HCT116 (cell line): ENCODE results near the gene TMEM271. TPM values are rescaled to one million over a fixed set of nuclear protein-coding genes. Genes with fewer than 3 reads are reported as not detected.

Experiments used
- ATAC-seq: fragments of 200-7000 bp; cut with Tn5 transposase; 2 replicates; pipeline ENCODE4 v1.9.1; 2020; ENCODE audit warnings: mild to moderate bottlenecking, moderate library complexity
- BruUV-seq: library from RNA; stranded (reverse); fragments of 400-500 nt; replicated peaks from 2 replicates; lab custom pipeline; 2021; lab: Mats Ljungman, UMichigan
- CTCF ChIA-PET: fragments of 300-600 bp; sonication (Branson Sonifier 250); formaldehyde crosslinking; loops from one replicate; lab custom pipeline; 2021; ENCODE audit warnings: antibody characterized with exemption; lab: Charles Lee
- POLR2A ChIA-PET: fragments of 300-600, 350-600 bp; sonication (Branson Sonifier 250); formaldehyde crosslinking; loops from one replicate; lab custom pipeline; 2021; ENCODE audit warnings: antibody characterized with exemption; lab: Charles Lee
- RAD21 ChIA-PET, 2 experiments: fragments of 300-600 bp; sonication (Branson Sonifier 250); formaldehyde crosslinking; loops; one replicate each; lab custom pipeline; 2023; ENCODE audit warnings: low total read pairs in 2 of 2; ENCODE audit not compliant: uncharacterized antibody in 2 of 2, unreplicated experiment in 2 of 2, low non-redundant PET in 1 of 2; lab: Charles Lee
- DNase-seq: peaks from one replicate; pipeline ENCODE4 v3.0.0-alpha.2; 2010; ENCODE audit warnings: low read depth, low spot score
- H2AFZ ChIP-seq: fragments of 200-600 bp; shearing (Covaris generic), sonication (generic); 2 replicates; pipeline ENCODE4 v1.6.1; 2017; ENCODE audit warnings: low read depth, mixed run types, mixed read lengths, antibody characterized with exemption, low read length; ENCODE audit not compliant: poor library complexity, severe bottlenecking
- H3K27ac ChIP-seq: 2 replicates; pipeline ENCODE4 v1.5.1; 2012; ENCODE audit warnings: low read depth, low read length
- H3K27me3 ChIP-seq: fragments of 200-600 bp; sonication (generic); 2 replicates; pipeline ENCODE4 v1.6.1; 2016; ENCODE audit warnings: mixed run types, low read length, mixed read lengths; ENCODE audit not compliant: insufficient read depth
- H3K36me3 ChIP-seq, 2 experiments: fragments of 200-500 bp in 1 of 2; fragments of 200-600 bp in 1 of 2; sonication (Bioruptor generic) in 1 of 2; sonication (generic) in 1 of 2; 2 replicates each; pipeline versions ENCODE4 v1.5.1 to v1.6.1; 2014 to 2016; ENCODE audit warnings: low read length in 2 of 2, inconsistent platforms in 1 of 2, mixed read lengths in 1 of 2, mixed run types in 1 of 2; ENCODE audit not compliant: insufficient read depth in 2 of 2, control insufficient read depth in 1 of 2
- H3K4me1 ChIP-seq, 2 experiments: fragments of 200-600 bp in 1 of 2; sonication (generic) in 1 of 2; 2 replicates each; pipeline versions ENCODE4 v1.5.1 to v1.6.1; 2012 to 2017; ENCODE audit warnings: low read length in 2 of 2, inconsistent platforms in 1 of 2, mild to moderate bottlenecking in 1 of 2, mixed read lengths in 1 of 2, mixed run types in 1 of 2, moderate library complexity in 1 of 2; ENCODE audit not compliant: insufficient read depth in 2 of 2, control insufficient read depth in 1 of 2
- H3K4me2 ChIP-seq: fragments of 200-600 bp; sonication (generic); 2 replicates; pipeline ENCODE4 v1.6.1; 2017; ENCODE audit warnings: mixed run types, low read length, mixed read lengths
- H3K4me3 ChIP-seq, 2 experiments: fragments of 200-600 bp in 1 of 2; sonication (generic) in 1 of 2; replicated peaks in 1 of 2; 2 replicates each; pipeline ENCODE4 v1.5.1; 2011 to 2016; ENCODE audit warnings: low read length in 2 of 2, control low read depth in 1 of 2, low read depth in 1 of 2, mild to moderate bottlenecking in 1 of 2, mixed read lengths in 1 of 2, mixed run types in 1 of 2
- H3K79me2 ChIP-seq: fragments of 200-600 bp; sonication (generic); 2 replicates; pipeline ENCODE4 v1.6.1; 2017; ENCODE audit warnings: mild to moderate bottlenecking, mixed run types, low read length, moderate library complexity, mixed read lengths; ENCODE audit not compliant: insufficient read depth
- H3K9ac ChIP-seq: fragments of 200-600 bp; sonication (generic); 2 replicates; pipeline ENCODE4 v1.6.1; 2016; ENCODE audit warnings: low read length, mixed read lengths
- H3K9me2 ChIP-seq: fragments of 200-600 bp; sonication (generic), shearing (Covaris generic); 2 replicates; pipeline ENCODE4 v1.6.1; 2017; ENCODE audit warnings: mixed run types, mild to moderate bottlenecking, moderate library complexity; ENCODE audit not compliant: insufficient read depth
- H3K9me3 ChIP-seq, 2 experiments: fragments of 200-500 bp in 1 of 2; fragments of 200-600 bp in 1 of 2; sonication (Bioruptor generic) in 1 of 2; sonication (generic) in 1 of 2; 2 replicates each; pipeline ENCODE4 v1.6.1; 2014 to 2017; ENCODE audit warnings: low read length in 2 of 2, mixed read lengths in 2 of 2, inconsistent platforms in 1 of 2, low read depth in 1 of 2, mild to moderate bottlenecking in 1 of 2, mixed run types in 1 of 2, moderate library complexity in 1 of 2; ENCODE audit not compliant: control insufficient read depth in 1 of 2, insufficient read depth in 1 of 2
- H4K20me1 ChIP-seq: fragments of 200-600 bp; sonication (generic), shearing (Covaris generic); 2 replicates; pipeline ENCODE4 v1.6.1; 2017; ENCODE audit warnings: mixed run types, mild to moderate bottlenecking, moderate library complexity; ENCODE audit not compliant: insufficient read depth
- CBX3 ChIP-seq: IDR thresholded peaks from 2 replicates; pipeline ENCODE4 v1.6.1; 2012; ENCODE audit warnings: low read depth
- ELF1 ChIP-seq: IDR thresholded peaks from 2 replicates; pipeline ENCODE4 v1.6.1; 2012; ENCODE audit warnings: low read depth, borderline replicate concordance
- EZH2phosphoT487 ChIP-seq: fragments of 200-600 bp; IDR thresholded peaks from 2 replicates; pipeline ENCODE4 v1.6.1; 2018; ENCODE audit warnings: antibody characterized with exemption, borderline replicate concordance
- FOSL1 ChIP-seq: IDR thresholded peaks from 2 replicates; pipeline ENCODE4 v1.6.1; 2012; ENCODE audit warnings: low read depth
- POLR2A ChIP-seq: IDR thresholded peaks from 2 replicates; pipeline ENCODE4 v1.7.0; 2011; ENCODE audit warnings: borderline replicate concordance; ENCODE audit not compliant: insufficient read depth, insufficient read length; ENCODE audit errors: extremely low read depth
- REST ChIP-seq: IDR thresholded peaks from 2 replicates; pipeline ENCODE4 v1.6.1; 2012; ENCODE audit warnings: low read depth
- SRF ChIP-seq: IDR thresholded peaks from 2 replicates; pipeline ENCODE4 v1.6.1; 2012; ENCODE audit warnings: low read depth
- YY1 ChIP-seq: IDR thresholded peaks from 2 replicates; pipeline ENCODE4 v1.6.1; 2011; ENCODE audit warnings: low read length, low read depth, moderate library complexity, mild to moderate bottlenecking; ENCODE audit not compliant: insufficient replicate concordance; ENCODE audit errors: extremely low read depth
- ZNF274 ChIP-seq: fragments of 200-500 bp; sonication (Bioruptor generic); IDR thresholded peaks from 2 replicates; pipeline ENCODE4 v1.6.1; 2014; ENCODE audit warnings: mild to moderate bottlenecking, low read depth, low read length, inconsistent platforms
- intact Hi-C: fragments of 100-400 bp; cut with micrococcal nuclease; formaldehyde crosslinking; loops from 2 replicates; pipeline ENCODE4 v1.10.0; 2022
- total RNA-seq: library from RNA; stranded (reverse); gene quantifications from one replicate; pipeline ENCODE4 v1.2.1, GENCODE V29; 2021; ENCODE audit not compliant: unreplicated experiment
- TF ChIP-seq, protein P1 (sequence below): IDR thresholded peaks from 2 replicates; pipeline ENCODE4 v1.6.1; 2012

TMEM271 gene
- total RNA-seq, 1 experiment from 2014 or later: not detected

DNA sequence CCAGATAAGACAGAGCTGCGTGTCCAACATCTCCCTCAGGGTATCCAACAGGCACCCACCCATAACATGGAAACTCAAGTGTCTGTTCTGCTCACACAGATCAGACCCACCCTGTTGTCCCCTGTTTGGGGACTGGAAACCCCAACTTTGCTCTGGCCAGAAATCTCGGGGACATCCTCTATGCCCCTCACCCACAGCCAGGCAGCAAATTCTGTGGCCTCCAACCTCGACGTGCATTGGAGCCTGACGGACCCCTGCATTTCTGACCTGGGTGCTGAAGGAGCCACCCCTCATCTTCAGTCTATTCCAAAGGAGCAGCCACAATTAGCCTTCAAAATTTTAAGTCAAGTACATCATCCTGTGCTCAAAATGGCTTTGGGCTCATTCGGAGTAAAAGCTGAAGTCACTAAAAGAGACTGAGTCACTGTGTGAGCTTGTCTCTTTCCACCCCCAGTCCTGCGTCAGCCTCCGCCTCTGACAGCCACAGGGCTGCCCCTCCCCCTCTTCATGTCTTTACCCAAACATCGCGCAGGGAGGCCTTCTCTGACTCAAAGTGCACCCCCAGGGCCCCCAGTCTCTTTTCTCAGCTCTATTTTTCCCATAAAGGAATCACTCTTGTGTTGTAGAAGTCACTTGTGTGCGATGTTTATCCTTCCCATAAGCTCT is 24.9 kb upstream of the TMEM271 start:
- DNase-seq: no peak
- H3K27me3 ChIP-seq: no peaks in the 10 kb centered on the region
- CTCF ChIA-PET: no interaction called here
- no TSS peak for BruUV-seq
- H4K20me1 ChIP-seq: no peaks in the 10 kb centered on the region
- TF ChIP-seq ELF1 (no peak), ZNF274 (no peak), CBX3 (no peak), SRF (no peak), YY1 (no peak), POLR2A (no peak), REST (no peak), EZH2phosphoT487 (no peak), FOSL1 (no peak)
- TF ChIP-seq, protein P1, sequence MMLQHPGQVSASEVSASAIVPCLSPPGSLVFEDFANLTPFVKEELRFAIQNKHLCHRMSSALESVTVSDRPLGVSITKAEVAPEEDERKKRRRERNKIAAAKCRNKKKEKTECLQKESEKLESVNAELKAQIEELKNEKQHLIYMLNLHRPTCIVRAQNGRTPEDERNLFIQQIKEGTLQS: no peak
- H3K79me2 ChIP-seq: no peaks in the 10 kb centered on the region
- H3K9me2 ChIP-seq: no peaks in the 10 kb centered on the region
- H3K36me3 ChIP-seq: no peaks in the 10 kb centered on the region
- RAD21 ChIA-PET: no interaction called here
- peaks cover 3 to 4% of the 10 kb centered on the region in 2 experiments; a peak in 2 of 4 replicates for H3K4me1 ChIP-seq
- H3K4me3 ChIP-seq: no peak overlapping the region
- no peak overlapping the region for H3K27ac ChIP-seq
- POLR2A ChIA-PET: no interaction called here
- no peak overlapping the region for H3K9ac ChIP-seq
- no peaks in the 10 kb centered on the region for H3K9me3 ChIP-seq
- H3K4me2 ChIP-seq: no peak overlapping the region
- intact Hi-C loops: loop anchor here (10.0 kb wide), 1 partner anchor 384 kb away; the partner anchor contains the start of gene IDUA
- ATAC-seq: no peak
- H2AFZ ChIP-seq: no peak overlapping the region
